SKM-1 treated with dmso at 0.1 percent for 144 hours (cell line): ENCODE data around the gene TRIM29.
"Not testable (repeated sequence)": the region's sequence is repeated elsewhere in the genome, so short reads cannot be mapped to it uniquely, and the experiment has no call there.

ENCODE experiments used
- DNase-seq: peaks from one replicate; lab custom pipeline; 2025; ENCODE audit not compliant: unreplicated experiment; lab: John Stamatoyannopoulos, UW

TRIM29 gene

GRCh38 chr11:120137611-120138521 lies at the start of gene TRIM29:
TRIM29 (minus strand) TSS chr11:120138113; CDS start chr11:120138031, 82 bp downstream.
- no peak for DNase-seq

- DNase-seq, result no peak
These were observed 49.1 kb upstream of the TRIM29 start for GRCh38 chr11:120186774-120187591.

- DNase-seq, result no peak
These were observed 48.5 kb upstream of the TRIM29 start for GRCh38 chr11:120186456-120186773.

GRCh38 chr11:120185706-120186455 lies 48.0 kb upstream of the TRIM29 start:
- DNase-seq, result no peak

- no peak for DNase-seq
These were observed 47.2 kb upstream of the TRIM29 start for GRCh38 chr11:120184946-120185705.

- no peak for DNase-seq
These were observed 46.5 kb upstream of the TRIM29 start for GRCh38 chr11:120184371-120184945.

GRCh38 chr11:120183701-120184141 lies 45.8 kb upstream of the TRIM29 start:
- no peak for DNase-seq

- no peak for DNase-seq
These were observed 45.0 kb upstream of the TRIM29 start for GRCh38 chr11:120182790-120183491.

- DNase-seq, result no peak
These were observed 44.5 kb upstream of the TRIM29 start for GRCh38 chr11:120182372-120182771.

- no peak for DNase-seq
These were observed 43.6 kb upstream of the TRIM29 start for GRCh38 chr11:120181376-120181975.

- DNase-seq, result no peak
These were observed 42.8 kb upstream of the TRIM29 start for GRCh38 chr11:120180551-120181232.

- not testable (repeated sequence) for DNase-seq
These were observed 42.1 kb upstream of the TRIM29 start for GRCh38 chr11:120180063-120180462.

- DNase-seq, result no peak
These were observed 41.3 kb upstream of the TRIM29 start for GRCh38 chr11:120179057-120179672.

GRCh38 chr11:120178561-120179056 lies 40.7 kb upstream of the TRIM29 start:
- no peak for DNase-seq

GRCh38 chr11:120174866-120175265 lies 37.0 kb upstream of the TRIM29 start:
- DNase-seq, result no peak

GRCh38 chr11:120173807-120174206 lies 35.9 kb upstream of the TRIM29 start:
- no peak for DNase-seq

GRCh38 chr11:120173019-120173705 lies 35.2 kb upstream of the TRIM29 start:
- DNase-seq, result no peak
